Skeletal muscle satellite cell (primary cell): Measurements from ENCODE around the gene MTUS2.

Experiments
- H3K27me3 ChIP-seq: 2 replicates; pipeline ENCODE4 v1.7.0; 2013; ENCODE audit warnings: low read length; ENCODE audit not compliant: control insufficient read depth, insufficient read depth
- H3K36me3 ChIP-seq: 2 replicates; pipeline ENCODE4 v1.7.0; 2013; ENCODE audit warnings: mild to moderate bottlenecking, control low read depth, low read length; ENCODE audit not compliant: insufficient read depth
- H3K4me1 ChIP-seq: 2 replicates; pipeline ENCODE4 v1.7.0; 2013; ENCODE audit warnings: low read length; ENCODE audit not compliant: control insufficient read depth, insufficient read depth
- H3K4me2 ChIP-seq: 2 replicates; pipeline ENCODE4 v1.7.0; 2013; ENCODE audit warnings: mild to moderate bottlenecking, low read length
- H3K4me3 ChIP-seq: 2 replicates; pipeline ENCODE4 v1.7.0; 2013; ENCODE audit warnings: low read length
- H3K9ac ChIP-seq: 2 replicates; pipeline ENCODE4 v1.7.0; 2013; ENCODE audit warnings: mild to moderate bottlenecking, low read depth, low read length, moderate library complexity
- H3K9me3 ChIP-seq: replicated peaks from 2 replicates; pipeline ENCODE4 v1.7.0; 2013; ENCODE audit warnings: mild to moderate bottlenecking, control low read depth, low read length

MTUS2 gene

DNA sequence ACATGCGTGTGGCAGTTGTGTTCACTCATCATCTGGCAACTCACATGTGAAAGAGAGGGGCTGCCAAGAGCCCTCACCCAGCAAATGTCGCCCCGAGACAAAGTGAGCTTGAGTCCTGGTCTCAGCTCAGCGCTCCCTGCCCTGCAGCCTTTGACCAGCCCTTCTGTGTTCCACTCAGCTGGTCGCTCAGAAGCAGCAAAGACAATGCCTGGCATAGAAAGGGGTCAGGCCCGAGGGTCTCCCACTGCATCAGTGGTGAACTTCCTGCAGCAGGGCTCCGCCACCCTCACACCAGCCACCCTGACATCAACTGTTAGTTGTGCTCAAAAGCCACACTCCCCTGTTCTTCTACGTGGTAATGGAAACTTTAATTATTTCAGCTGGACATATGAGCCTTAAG is 707.4 kb downstream of the MTUS2 start:
- Histone ChIP-seq H3K27me3 (no peaks in the 10 kb centered on the region), H3K36me3 (peaks cover 62% of the 10 kb centered on the region), H3K9me3 (no peaks in the 10 kb centered on the region), H3K4me1 (peaks cover 11% of the 10 kb centered on the region), H3K4me2 (no peak overlapping the region), H3K4me3 (no peak overlapping the region), H3K9ac (no peak overlapping the region)

DNA sequence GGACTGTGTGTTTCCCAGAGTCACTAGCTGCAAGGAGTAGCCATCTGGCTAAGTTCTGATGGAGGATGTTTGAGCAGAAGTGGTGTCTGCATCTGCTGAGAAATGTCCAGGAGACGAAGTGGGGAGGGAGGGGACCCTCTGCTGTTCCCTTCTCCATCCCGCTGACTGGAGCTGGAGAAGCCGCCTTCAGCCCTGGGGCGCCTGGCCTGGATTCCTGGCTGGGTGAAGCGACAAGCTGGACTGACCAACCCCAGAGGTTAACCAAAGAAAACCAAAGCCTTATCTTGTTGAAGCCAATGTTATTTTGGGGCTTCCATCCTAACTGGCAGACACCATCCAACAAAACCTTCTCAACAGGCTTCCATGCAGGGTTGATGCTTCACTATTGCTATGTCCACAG is 707.8 kb downstream of the MTUS2 start:
- no peaks in the 10 kb centered on the region for H3K9me3 ChIP-seq
- peaks cover 61% of the 10 kb centered on the region for H3K36me3 ChIP-seq
- H3K4me1 ChIP-seq = peaks cover 6% of the 10 kb centered on the region
- H3K9ac ChIP-seq = no peak overlapping the region
- no peak overlapping the region for H3K4me3 ChIP-seq
- no peak overlapping the region for H3K4me2 ChIP-seq
- no peaks in the 10 kb centered on the region for H3K27me3 ChIP-seq

GRCh38 chr13:29529754-29530153 is 709.6 kb downstream of the MTUS2 start:
- Histone ChIP-seq H3K4me1 (no peaks in the 10 kb centered on the region), H3K4me3 (no peak overlapping the region), H3K36me3 (peaks cover 55% of the 10 kb centered on the region), H3K9me3 (no peaks in the 10 kb centered on the region), H3K9ac (no peak overlapping the region), H3K4me2 (no peak overlapping the region), H3K27me3 (no peaks in the 10 kb centered on the region)

- Histone ChIP-seq H3K9me3 (no peaks in the 10 kb centered on the region), H3K27me3 (no peaks in the 10 kb centered on the region), H3K4me3 (no peak overlapping the region), H3K4me2 (no peak overlapping the region), H3K9ac (no peak overlapping the region), H3K36me3 (peaks cover 63% of the 10 kb centered on the region), H3K4me1 (no peaks in the 10 kb centered on the region)
Observed at GRCh38 chr13:29530901-29531300, 710.8 kb downstream of the MTUS2 start.

GRCh38 chr13:29532116-29532515 is 712.0 kb downstream of the MTUS2 start:
- H3K4me2 ChIP-seq = no peak overlapping the region
- peaks cover 67% of the 10 kb centered on the region for H3K36me3 ChIP-seq

DNA sequence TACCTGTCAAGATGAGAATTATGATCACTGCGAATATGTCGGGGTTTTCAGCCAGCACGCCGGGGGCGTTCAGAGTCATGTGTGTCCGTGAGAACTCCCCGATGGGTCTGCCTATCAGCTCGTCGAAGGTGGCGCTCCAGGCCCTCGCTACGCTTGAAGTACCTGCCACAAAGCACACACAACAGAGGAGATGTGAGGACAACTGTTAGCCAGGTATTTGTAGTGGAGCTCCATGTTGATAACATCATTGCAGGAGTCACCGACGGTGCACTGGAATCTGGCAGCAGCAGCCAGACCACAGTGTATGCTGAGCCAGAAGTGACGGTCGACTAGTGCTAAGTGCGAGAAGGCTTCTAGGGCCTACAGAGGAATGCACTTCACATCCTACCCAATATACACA is 712.7 kb downstream of the MTUS2 start:
- no peaks in the 10 kb centered on the region for H3K9me3 ChIP-seq
- H3K36me3 ChIP-seq = peaks cover 60% of the 10 kb centered on the region
- no peak overlapping the region for H3K9ac ChIP-seq
- no peak overlapping the region for H3K4me2 ChIP-seq
- no peak overlapping the region for H3K4me3 ChIP-seq
- no peaks in the 10 kb centered on the region for H3K4me1 ChIP-seq
- H3K27me3 ChIP-seq = no peaks in the 10 kb centered on the region

More at GRCh38 chr13:29532116-29532515, 712.0 kb downstream of the MTUS2 start:
- no peak overlapping the region for H3K9ac ChIP-seq
- H3K27me3 ChIP-seq = no peaks in the 10 kb centered on the region
- H3K9me3 ChIP-seq = no peaks in the 10 kb centered on the region
- H3K4me1 ChIP-seq = no peaks in the 10 kb centered on the region
- no peak overlapping the region for H3K4me3 ChIP-seq

DNA sequence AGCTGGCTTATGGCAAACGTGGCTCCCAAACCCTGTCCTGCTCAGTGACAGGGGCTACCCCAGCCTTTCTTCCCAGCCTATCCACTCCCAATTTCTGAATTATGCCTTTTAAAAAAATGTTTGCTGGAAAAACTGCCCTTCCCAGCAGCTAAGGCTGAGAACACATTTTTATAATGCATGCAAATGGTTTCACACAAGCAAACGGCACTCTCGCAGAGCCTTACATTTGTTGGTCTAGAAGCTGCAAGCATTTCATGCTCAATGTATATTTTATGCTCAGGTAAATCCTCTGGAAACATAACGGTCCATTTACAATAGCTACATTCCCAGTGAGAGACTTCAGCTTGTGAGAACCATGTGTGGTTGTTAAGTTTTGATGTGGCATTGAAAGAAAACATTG is 713.9 kb downstream of the MTUS2 start:
- Histone ChIP-seq H3K9me3 (no peaks in the 10 kb centered on the region), H3K4me3 (no peak overlapping the region), H3K4me2 (no peak overlapping the region), H3K27me3 (no peaks in the 10 kb centered on the region), H3K9ac (no peak overlapping the region), H3K4me1 (no peaks in the 10 kb centered on the region), H3K36me3 (peaks cover 48% of the 10 kb centered on the region)

DNA sequence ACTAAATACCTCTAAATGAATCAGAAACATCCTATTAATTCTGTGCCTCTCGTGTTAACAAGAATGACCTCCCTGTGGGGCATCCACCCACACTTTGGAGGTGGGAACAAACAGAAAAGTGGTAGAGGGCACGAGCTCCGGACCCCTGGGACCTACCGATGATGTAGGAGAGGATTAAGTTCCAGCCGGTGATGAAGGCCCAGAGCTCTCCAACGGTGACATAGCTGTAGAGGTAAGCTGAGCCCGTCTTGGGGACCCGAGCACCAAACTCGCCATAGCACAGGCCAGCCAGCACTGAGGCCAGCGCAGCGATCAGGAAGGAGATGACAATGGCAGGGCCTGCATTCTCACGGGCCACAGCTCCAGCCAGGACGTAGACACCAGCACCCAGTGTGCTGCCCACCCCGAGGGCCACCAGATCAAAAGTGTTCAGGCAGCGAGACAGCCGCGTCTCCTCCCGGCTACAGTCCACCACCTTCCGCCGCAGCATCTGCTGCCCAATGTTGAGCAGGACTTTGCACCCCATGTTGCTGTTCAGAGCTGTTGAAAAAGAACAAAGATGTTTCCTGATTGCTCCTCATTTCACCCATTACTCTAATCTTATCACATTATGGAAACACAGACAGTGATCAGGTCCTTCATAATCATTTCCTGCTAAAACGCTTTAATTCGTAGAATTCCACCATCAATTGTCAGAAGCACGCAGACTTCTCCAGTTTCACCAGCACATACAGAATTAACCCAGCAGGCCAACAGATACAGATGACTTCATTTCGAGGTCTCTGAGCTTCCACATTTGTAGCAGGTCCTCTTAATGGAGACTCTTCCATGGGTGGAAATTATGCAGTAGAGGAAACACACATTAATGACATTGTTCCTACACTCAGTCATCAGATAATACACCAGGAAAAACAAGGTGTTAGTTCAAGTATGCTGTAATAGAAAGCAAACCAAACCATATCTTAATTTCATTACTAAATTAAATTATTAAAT is 715.8 kb downstream of the MTUS2 start:
- H3K9ac ChIP-seq = no peak overlapping the region
- H3K4me1 ChIP-seq = no peaks in the 10 kb centered on the region
- H3K4me2 ChIP-seq = no peak overlapping the region
- H3K36me3 ChIP-seq = peaks cover 36% of the 10 kb centered on the region
- no peak overlapping the region for H3K4me3 ChIP-seq
- H3K9me3 ChIP-seq = no peaks in the 10 kb centered on the region
- H3K27me3 ChIP-seq = no peaks in the 10 kb centered on the region

GRCh38 chr13:29536853-29537252 is 716.7 kb downstream of the MTUS2 start:
- Histone ChIP-seq H3K4me2 (no peak overlapping the region), H3K27me3 (no peaks in the 10 kb centered on the region), H3K4me3 (no peak overlapping the region), H3K9ac (no peak overlapping the region), H3K36me3 (peaks cover 39% of the 10 kb centered on the region), H3K4me1 (no peaks in the 10 kb centered on the region), H3K9me3 (no peaks in the 10 kb centered on the region)

GRCh38 chr13:29537736-29538651 is 717.9 kb downstream of the MTUS2 start:
- no peaks in the 10 kb centered on the region for H3K9me3 ChIP-seq

GRCh38 chr13:29538652-29539040 is 718.5 kb downstream of the MTUS2 start:
- no peaks in the 10 kb centered on the region for H3K9me3 ChIP-seq
- H3K36me3 ChIP-seq = peaks cover 28% of the 10 kb centered on the region
- no peaks in the 10 kb centered on the region for H3K4me1 ChIP-seq
- no peak overlapping the region for H3K4me2 ChIP-seq
- H3K4me3 ChIP-seq = no peak overlapping the region
- H3K9ac ChIP-seq = no peak overlapping the region
- no peaks in the 10 kb centered on the region for H3K27me3 ChIP-seq

More at GRCh38 chr13:29537736-29538651, 717.9 kb downstream of the MTUS2 start:
- Histone ChIP-seq H3K27me3 (no peaks in the 10 kb centered on the region), H3K4me2 (no peak overlapping the region), H3K4me1 (no peaks in the 10 kb centered on the region), H3K4me3 (no peak overlapping the region), H3K36me3 (peaks cover 28% of the 10 kb centered on the region), H3K9ac (no peak overlapping the region)
